Stimulated activated CD8-positive, alpha-beta memory T cell treated with anti-CD3 and anti-CD28 coated beads, Interleukin-7, amount 100 ng/mL, for 1 hour (primary cell): ENCODE measurements around the gene WDR62.
A peak's percentile ranks its signal among the peaks of the same experiment; 100 is the strongest.
"Not testable (repeated sequence)": the region's sequence is repeated elsewhere in the genome, so short reads cannot be mapped to it uniquely, and the experiment has no call there.

ENCODE experiments used
- DNase-seq, 2 donors: peaks; one replicate each; pipeline ENCODE4 v3.0.0-alpha.2; 2020; ENCODE audit warnings: low read depth in 2 of 2

Gene WDR62

GRCh38 chr19:36032251-36033104, 22.2 kb upstream of the WDR62 start, which contains the start of gene CLIP3:
CLIP3 (minus strand) TSS chr19:36032873; CDS start chr19:36032357, 516 bp downstream.
- DNase-seq = peak in 1 of 2 donors; percentile 23

GRCh38 chr19:36040495-36040894, 14.2 kb upstream of the WDR62 start:
- no peak for DNase-seq

GRCh38 chr19:36041092-36041491, 13.6 kb upstream of the WDR62 start:
- DNase-seq = not testable (repeated sequence)

GRCh38 chr19:36041831-36042230, 12.9 kb upstream of the WDR62 start:
- no peak for DNase-seq

- no peak for DNase-seq
Measured at GRCh38 chr19:36043952-36044351, 10.7 kb upstream of the WDR62 start.

GRCh38 chr19:36046443-36047050, 8.2 kb upstream of the WDR62 start:
- DNase-seq = no peak

DNA sequence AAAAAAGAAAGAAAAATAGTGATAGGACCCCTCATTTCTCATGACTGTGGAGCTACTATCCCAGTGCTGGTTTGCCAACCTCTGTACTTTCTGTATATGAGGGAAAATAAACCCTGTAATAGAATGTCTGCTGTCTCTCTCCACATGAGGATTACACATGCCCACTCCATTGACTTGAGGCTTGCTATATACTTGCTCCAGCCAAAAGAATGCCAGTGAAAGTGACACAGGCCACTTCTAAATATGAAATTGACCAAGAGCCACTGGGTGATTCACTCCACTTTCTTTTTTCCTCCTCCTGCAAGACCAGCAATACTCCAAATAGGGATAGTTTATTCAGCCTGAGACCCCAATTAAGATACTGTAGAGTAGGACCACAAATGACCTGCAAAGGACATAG, 6.9 kb upstream of the WDR62 start:
- no peak for DNase-seq

DNA sequence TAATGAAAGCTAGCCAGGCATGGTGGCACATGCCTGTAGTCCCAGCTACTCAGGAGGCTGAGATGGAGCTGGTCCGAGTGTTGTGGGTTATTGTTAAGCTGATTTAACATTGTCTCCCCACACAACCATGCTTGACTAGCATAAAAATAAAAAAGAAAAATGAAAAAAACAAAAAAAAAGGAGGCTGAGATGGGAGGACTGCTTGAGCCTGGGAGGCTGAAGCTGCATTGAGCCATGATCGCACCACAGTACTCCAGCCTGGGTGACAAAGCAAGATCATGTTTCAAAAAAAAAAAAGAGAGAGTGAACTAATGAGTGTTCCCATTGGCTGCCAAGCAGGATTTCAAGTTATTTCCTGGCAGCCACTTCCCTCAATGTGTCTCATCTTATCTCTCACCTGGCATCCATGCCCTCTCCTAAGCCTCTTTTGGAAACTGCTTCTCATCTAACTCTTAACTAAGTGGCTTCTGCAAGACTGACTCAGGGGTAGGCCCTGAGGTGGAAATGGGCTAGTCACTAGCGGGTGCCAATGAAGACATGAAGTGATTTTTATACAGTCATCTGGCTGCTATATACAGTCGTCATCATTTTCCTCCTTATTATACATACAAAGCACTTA, 5.5 kb upstream of the WDR62 start:
- no peak for DNase-seq

DNA sequence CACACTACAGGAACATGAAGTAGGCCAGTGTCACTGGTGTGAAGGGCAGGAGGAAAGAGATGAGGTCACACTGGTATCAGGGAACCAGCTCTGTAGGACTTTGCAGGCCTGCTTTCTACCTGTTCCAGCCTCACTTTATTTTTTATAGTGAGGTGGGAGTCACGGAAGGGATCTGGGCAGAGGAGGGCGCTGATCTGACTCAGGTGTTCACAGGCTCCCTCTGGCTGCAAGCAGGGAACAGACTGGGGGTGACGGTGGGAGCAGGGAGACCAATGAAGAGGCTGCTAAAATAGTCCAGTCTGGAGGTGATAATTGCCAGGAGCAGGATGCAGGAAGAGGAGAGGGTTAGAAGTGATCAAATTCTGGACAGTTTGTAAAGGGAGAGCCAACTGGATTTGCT, 3.5 kb upstream of the WDR62 start:
- DNase-seq = no peak

DNA sequence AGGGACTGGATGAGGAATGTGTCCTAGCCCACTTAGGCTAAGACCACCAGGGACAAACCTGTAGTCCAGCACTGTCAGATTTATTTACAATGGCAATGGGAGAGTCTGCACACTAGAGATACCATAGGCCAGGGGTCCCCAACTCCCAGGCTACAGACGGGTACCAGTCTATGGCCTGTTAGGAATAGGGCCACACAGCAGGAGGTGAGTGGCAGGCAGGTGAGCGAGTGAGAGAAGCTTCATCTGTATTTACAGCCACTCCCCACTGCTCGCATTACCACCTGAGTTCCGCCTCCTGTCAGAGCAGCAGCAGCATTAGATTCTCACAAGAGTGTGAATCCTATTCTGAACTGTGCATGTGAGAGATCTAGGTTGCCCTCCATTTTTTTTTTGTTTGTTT, 3.1 kb upstream of the WDR62 start:
- DNase-seq = no peak

- DNase-seq = peak; percentile 99
Measured at GRCh38 chr19:36054119-36054732, 471 bp upstream of the WDR62 start, which contains the start of gene THAP8. THAP8 (minus strand) TSS chr19:36054285; CDS start chr19:36054217, 68 bp downstream.

DNA sequence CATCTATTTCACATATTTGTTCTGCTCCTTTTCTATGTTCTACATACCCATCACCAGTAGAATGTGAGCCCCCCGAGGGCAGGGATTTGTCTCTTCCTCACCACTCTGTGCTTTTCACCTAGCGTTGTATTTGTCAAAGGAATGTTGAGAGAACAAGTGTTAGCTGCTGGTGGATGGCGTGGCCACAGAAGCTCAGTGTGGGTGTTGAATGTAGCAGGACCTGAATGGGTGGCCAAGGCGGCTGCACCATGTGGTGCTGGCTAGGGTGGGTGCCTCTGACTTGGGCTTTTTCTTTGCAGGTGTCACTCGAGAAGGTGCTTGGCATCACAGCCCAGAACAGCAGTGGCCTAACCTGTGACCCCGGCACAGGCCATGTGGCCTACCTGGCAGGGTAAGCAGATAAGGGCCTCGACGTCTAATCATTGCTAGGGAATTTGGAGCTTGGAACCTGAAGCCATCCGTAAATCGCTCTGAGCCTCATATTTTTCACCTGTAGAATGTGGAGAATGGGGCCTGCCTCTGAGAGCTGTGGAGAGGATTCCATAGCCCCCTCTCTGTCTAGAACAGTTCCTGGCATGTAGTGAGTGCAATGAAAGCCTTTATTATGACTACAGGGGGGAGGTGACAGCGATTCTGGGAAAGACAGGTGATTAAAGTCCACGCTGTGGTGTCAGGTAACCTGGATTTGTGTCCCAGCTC, 3.9 kb downstream of the WDR62 start:
- no peak for DNase-seq

DNA sequence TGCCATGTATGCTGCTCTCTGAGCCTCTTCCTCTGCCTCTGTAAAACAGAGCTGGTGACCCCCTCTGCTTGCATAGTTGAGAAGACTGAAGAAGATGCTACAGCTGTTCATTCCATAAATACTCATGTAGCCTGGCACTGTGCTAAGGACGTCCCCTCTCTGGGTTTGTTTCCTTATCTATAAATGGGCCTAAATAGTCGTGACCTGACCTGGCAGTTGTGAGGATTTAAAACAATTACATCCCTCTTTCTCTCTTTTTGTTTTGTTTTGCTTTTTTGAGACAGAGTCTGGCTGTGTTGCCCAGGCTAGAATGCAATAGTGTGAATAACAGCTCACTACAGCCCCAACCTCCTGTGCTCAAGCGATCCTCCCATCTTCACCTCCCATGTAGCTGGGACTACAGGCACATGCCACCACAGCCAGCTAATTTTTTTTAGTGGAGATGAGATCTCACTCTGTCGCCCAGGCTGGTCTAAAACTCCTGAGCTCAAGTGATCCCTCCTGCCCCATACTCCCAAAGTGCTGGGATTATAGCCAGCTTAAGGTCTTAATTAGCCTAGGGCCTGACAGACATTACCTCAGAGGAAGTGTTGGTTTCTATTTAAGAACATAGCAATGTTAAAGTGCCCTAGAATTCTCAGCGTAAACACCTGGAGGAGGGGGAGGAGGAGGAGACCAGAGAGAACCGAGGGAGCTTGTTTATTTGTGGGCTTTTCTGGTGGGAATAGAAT, 4.6 kb downstream of the WDR62 start:
- DNase-seq = no peak

- no peak for DNase-seq
Measured at GRCh38 chr19:36060430-36060829, 5.7 kb downstream of the WDR62 start.

GRCh38 chr19:36061367-36061766, 6.7 kb downstream of the WDR62 start:
- no peak for DNase-seq

DNA sequence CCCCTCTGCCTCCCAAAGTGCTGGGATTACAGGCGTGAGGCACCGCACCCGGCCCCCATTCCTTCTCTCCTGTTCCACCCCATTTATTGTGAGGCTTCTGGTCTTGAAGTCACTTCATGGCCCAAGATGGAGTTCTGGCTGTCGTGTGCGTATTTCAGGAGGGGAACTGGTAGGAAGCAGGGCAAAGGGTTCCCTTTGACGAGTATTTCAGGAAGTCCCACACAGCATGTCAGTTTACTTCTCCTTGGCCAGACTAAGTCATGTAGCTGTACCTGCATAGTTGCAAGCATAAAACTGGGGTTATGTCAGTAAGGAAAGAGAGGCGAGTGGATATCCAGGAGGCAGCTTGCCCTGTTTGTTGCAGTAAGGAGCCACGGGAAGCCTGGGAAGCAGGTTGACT, 10.1 kb downstream of the WDR62 start:
- DNase-seq = no peak

- no peak for DNase-seq
Measured at GRCh38 chr19:36067681-36068080, 13.0 kb downstream of the WDR62 start.

GRCh38 chr19:36068810-36069499, 14.3 kb downstream of the WDR62 start:
- DNase-seq = not testable (repeated sequence)

GRCh38 chr19:36072081-36072480, 17.4 kb downstream of the WDR62 start:
- no peak for DNase-seq

- DNase-seq = no peak
Measured at GRCh38 chr19:36073121-36073876, 18.6 kb downstream of the WDR62 start.
